GM19238 (cell line): ENCODE data around the gene TTC27.
A peak's percentile ranks its signal among the peaks of the same experiment; 100 is the strongest.
"Not testable (repeated sequence)": the region's sequence is repeated elsewhere in the genome, so short reads cannot be mapped to it uniquely, and the experiment has no call there.

Source experiments
- DNase-seq: peaks from one replicate; pipeline ENCODE4 v3.0.0; 2011; ENCODE audit warnings: low spot score; ENCODE audit not compliant: insufficient read length

The TTC27 gene

GRCh38 chr2:32627814-32628579 is at the start of gene TTC27:
Gene TTC27, plus strand, starts transcription at chr2:32628050. Its CDS starts 243 bp downstream, at chr2:32628293.
- peak; percentile 90 for DNase-seq

- no peak for DNase-seq
These were observed 36.0 kb upstream of the TTC27 start for GRCh38 chr2:32591669-32592463.

- no peak for DNase-seq
These were observed 33.3 kb upstream of the TTC27 start for GRCh38 chr2:32594573-32594972.

- DNase-seq, result no peak
These were observed 16.5 kb upstream of the TTC27 start for GRCh38 chr2:32611366-32611765.

- no peak for DNase-seq
These were observed 16.1 kb upstream of the TTC27 start for GRCh38 chr2:32611771-32612170.

GRCh38 chr2:32614084-32614483 is 13.8 kb upstream of the TTC27 start:
- no peak for DNase-seq

GRCh38 chr2:32617599-32618189 is 10.2 kb upstream of the TTC27 start:
- DNase-seq, result no peak

- DNase-seq, result no peak
These were observed 5.1 kb upstream of the TTC27 start for GRCh38 chr2:32622570-32623310.

- DNase-seq, result no peak
These were observed 4.5 kb upstream of the TTC27 start for GRCh38 chr2:32623311-32623706.

- no peak for DNase-seq
These were observed 3.0 kb upstream of the TTC27 start for GRCh38 chr2:32624812-32625211.

- DNase-seq, result no peak
These were observed 1.1 kb upstream of the TTC27 start for GRCh38 chr2:32626639-32627221.

GRCh38 chr2:32627441-32627813 is 423 bp upstream of the TTC27 start:
- peak; percentile 3 for DNase-seq

GRCh38 chr2:32632089-32632488 is 4.2 kb downstream of the TTC27 start:
- DNase-seq, result no peak

- DNase-seq, result no peak
These were observed 5.2 kb downstream of the TTC27 start for GRCh38 chr2:32633040-32633439.

- not testable (repeated sequence) for DNase-seq
These were observed 10.7 kb downstream of the TTC27 start for GRCh38 chr2:32638548-32638947.

- DNase-seq, result no peak
These were observed 13.3 kb downstream of the TTC27 start for GRCh38 chr2:32641180-32641579.

GRCh38 chr2:32647180-32647651 is 19.4 kb downstream of the TTC27 start:
- no peak for DNase-seq

- no peak for DNase-seq
These were observed 24.8 kb downstream of the TTC27 start for GRCh38 chr2:32652555-32653209.

- DNase-seq, result no peak
These were observed 28.2 kb downstream of the TTC27 start for GRCh38 chr2:32656069-32656468.

- DNase-seq, result no peak
These were observed 36.0 kb downstream of the TTC27 start for GRCh38 chr2:32663864-32664263.

GRCh38 chr2:32666704-32667103 is 38.9 kb downstream of the TTC27 start:
- DNase-seq, result no peak
